ENCODE data around the gene APBB1.

The APBB1 gene

DNA sequence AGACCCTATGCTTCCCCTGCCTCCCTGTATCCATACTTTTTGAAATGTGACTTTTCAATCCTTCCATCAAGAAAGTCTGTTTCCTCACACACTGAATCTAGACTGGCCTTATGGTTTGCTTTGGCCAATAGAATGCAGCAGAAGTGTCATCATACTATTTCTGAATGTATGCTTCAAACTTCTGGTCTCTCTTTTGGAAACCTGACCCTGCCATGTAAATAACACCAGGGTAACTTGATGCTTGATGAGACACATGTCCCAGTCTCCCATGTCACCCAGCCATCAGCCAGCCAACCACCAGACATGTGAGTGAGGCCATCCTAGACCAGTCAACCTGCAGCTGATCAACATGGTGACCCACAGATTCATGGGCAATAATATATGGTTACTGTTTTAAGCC lies 68.9 kb downstream of the APBB1 start:
- DNase-seq: no peak

GRCh38 chr11:6345366-6345765 lies 73.5 kb downstream of the APBB1 start:
- no peak for DNase-seq
